HEK293 (cell line): ENCODE results near the gene SLC22A16.
A peak's percentile ranks its signal among the peaks of the same experiment; 100 is the strongest.

Source experiments
- FEZF1 ChIP-seq: fragments of 450-650 bp; formaldehyde crosslinking; IDR thresholded peaks from 2 replicates; pipeline ENCODE4 v1.5.1; 2016; ENCODE audit warnings: missing biosample characterization, missing genetic modification characterization
- HOXD13 ChIP-seq: sonication (generic); formaldehyde crosslinking; IDR thresholded peaks from 2 replicates; pipeline ENCODE4 v1.8.0; 2022; ENCODE audit warnings: missing genetic modification reagents, borderline replicate concordance
- IKZF3 ChIP-seq: fragments of 450-650 bp; IDR thresholded peaks from 2 replicates; pipeline ENCODE4 v1.5.0; 2018; ENCODE audit warnings: missing biosample characterization, mild to moderate bottlenecking, missing genetic modification characterization, moderate library complexity
- KLF8 ChIP-seq: fragments of 450-650 bp; formaldehyde crosslinking; IDR thresholded peaks from 2 replicates; pipeline ENCODE4 v1.5.1; 2016; ENCODE audit warnings: missing biosample characterization, missing genetic modification characterization
- OSR2 ChIP-seq: fragments of 450-650 bp; formaldehyde crosslinking; IDR thresholded peaks from 2 replicates; pipeline ENCODE4 v1.5.1; 2016; ENCODE audit warnings: missing biosample characterization, missing genetic modification characterization
- OVOL3 ChIP-seq: fragments of 450-650 bp; formaldehyde crosslinking; IDR thresholded peaks from 2 replicates; pipeline ENCODE4 v1.5.1; 2016; ENCODE audit warnings: missing biosample characterization, missing genetic modification characterization
- PATZ1 ChIP-seq: fragments of 450-650 bp; formaldehyde crosslinking; IDR thresholded peaks from 2 replicates; pipeline ENCODE4 v1.5.1; 2016; ENCODE audit warnings: missing biosample characterization, missing genetic modification characterization
- SCRT2 ChIP-seq: fragments of 450-650 bp; formaldehyde crosslinking; IDR thresholded peaks from 2 replicates; pipeline ENCODE4 v1.5.1; 2016; ENCODE audit warnings: missing biosample characterization, missing genetic modification characterization
- SETDB1 ChIP-seq: IDR thresholded peaks from one replicate; pipeline ENCODE4 v1.6.1; 2017; ENCODE audit warnings: mild to moderate bottlenecking, low read length, moderate library complexity, mixed read lengths; ENCODE audit not compliant: insufficient read length
- TRIM28 ChIP-seq: IDR thresholded peaks from 2 replicates; pipeline ENCODE4 v1.6.1; 2011; ENCODE audit warnings: low read length, control low read depth, borderline replicate concordance
- ZBTB17 ChIP-seq: fragments of 450-650 bp; formaldehyde crosslinking; IDR thresholded peaks from 2 replicates; pipeline ENCODE4 v1.5.1; 2016; ENCODE audit warnings: missing biosample characterization, missing genetic modification characterization
- ZNF112 ChIP-seq: fragments of 450-650 bp; formaldehyde crosslinking; IDR thresholded peaks from 2 replicates; pipeline ENCODE4 v1.5.0; 2017; ENCODE audit warnings: missing biosample characterization, missing genetic modification characterization
- ZNF16 ChIP-seq: fragments of 450-650 bp; formaldehyde crosslinking; IDR thresholded peaks from 2 replicates; pipeline ENCODE4 v1.5.1; 2016; ENCODE audit warnings: low read depth, missing biosample characterization, missing genetic modification characterization
- ZNF221 ChIP-seq: fragments of 450-650 bp; formaldehyde crosslinking; IDR thresholded peaks from 2 replicates; pipeline ENCODE4 v1.5.1; 2017; ENCODE audit warnings: missing biosample characterization, missing genetic modification characterization, borderline replicate concordance
- ZNF223 ChIP-seq: fragments of 450-650 bp; formaldehyde crosslinking; IDR thresholded peaks from 2 replicates; pipeline ENCODE4 v1.5.1; 2016; ENCODE audit warnings: missing biosample characterization, missing genetic modification characterization
- ZNF23 ChIP-seq: fragments of 450-650 bp; formaldehyde crosslinking; IDR thresholded peaks from 2 replicates; pipeline ENCODE4 v1.5.1; 2016; ENCODE audit warnings: missing biosample characterization, missing genetic modification characterization, borderline replicate concordance
- ZNF266 ChIP-seq: fragments of 450-650 bp; formaldehyde crosslinking; IDR thresholded peaks from 2 replicates; pipeline ENCODE4 v1.5.1; 2016; ENCODE audit warnings: missing biosample characterization, missing genetic modification characterization, low read depth
- ZNF311 ChIP-seq: fragments of 450-650 bp; formaldehyde crosslinking; IDR thresholded peaks from 2 replicates; pipeline ENCODE4 v1.5.1; 2017; ENCODE audit warnings: missing biosample characterization, missing genetic modification characterization, borderline replicate concordance
- ZNF366 ChIP-seq: fragments of 450-650 bp; formaldehyde crosslinking; conservative IDR thresholded peaks from 2 replicates; pipeline ENCODE4 v1.5.1; 2016; ENCODE audit warnings: missing biosample characterization, missing genetic modification characterization
- ZNF394 ChIP-seq: fragments of 450-650 bp; formaldehyde crosslinking; IDR thresholded peaks from 2 replicates; pipeline ENCODE4 v1.5.1; 2016; ENCODE audit warnings: missing biosample characterization, missing genetic modification characterization, mild to moderate bottlenecking, moderate library complexity, borderline replicate concordance
- ZNF501 ChIP-seq: fragments of 450-650 bp; formaldehyde crosslinking; IDR thresholded peaks from 2 replicates; pipeline ENCODE4 v1.5.1; 2016; ENCODE audit warnings: missing biosample characterization, missing genetic modification characterization
- ZNF510 ChIP-seq: fragments of 450-650 bp; formaldehyde crosslinking; IDR thresholded peaks from 2 replicates; pipeline ENCODE4 v1.5.1; 2018; ENCODE audit warnings: mild to moderate bottlenecking, missing genetic modification characterization, missing biosample characterization; ENCODE audit not compliant: insufficient replicate concordance
- ZNF561 ChIP-seq: fragments of 450-650 bp; IDR thresholded peaks from 2 replicates; pipeline ENCODE4 v1.5.1; 2018; ENCODE audit warnings: missing biosample characterization, missing genetic modification characterization, borderline replicate concordance
- ZNF624 ChIP-seq: fragments of 450-650 bp; formaldehyde crosslinking; IDR thresholded peaks from 2 replicates; pipeline ENCODE4 v1.5.1; 2017; ENCODE audit warnings: missing biosample characterization, missing genetic modification characterization
- ZNF639 ChIP-seq: fragments of 450-650 bp; formaldehyde crosslinking; IDR thresholded peaks from 2 replicates; pipeline ENCODE4 v1.5.1; 2016; ENCODE audit warnings: missing biosample characterization, missing genetic modification characterization
- ZNF677 ChIP-seq: fragments of 450-650 bp; IDR thresholded peaks from 2 replicates; pipeline ENCODE4 v1.5.0; 2018; ENCODE audit warnings: missing biosample characterization, mild to moderate bottlenecking, missing genetic modification characterization, moderate library complexity
- ZNF785 ChIP-seq: fragments of 450-650 bp; formaldehyde crosslinking; IDR thresholded peaks from 2 replicates; pipeline ENCODE4 v1.5.1; 2016; ENCODE audit warnings: missing biosample characterization, missing genetic modification characterization
- ZXDB ChIP-seq: fragments of 450-650 bp; formaldehyde crosslinking; IDR thresholded peaks from 2 replicates; pipeline ENCODE4 v1.5.1; 2016; ENCODE audit warnings: missing biosample characterization, missing genetic modification characterization
- TF ChIP-seq, protein P1 (sequence below): fragments of 450-650 bp; formaldehyde crosslinking; conservative IDR thresholded peaks from 2 replicates; pipeline ENCODE4 v1.5.1; 2016; ENCODE audit warnings: low read depth, missing biosample characterization, missing genetic modification characterization
- TF ChIP-seq, protein P2 (sequence below): fragments of 450-650 bp; formaldehyde crosslinking; IDR thresholded peaks from 2 replicates; pipeline ENCODE4 v1.5.1; 2016; ENCODE audit warnings: missing biosample characterization, missing genetic modification characterization

Gene SLC22A16

DNA sequence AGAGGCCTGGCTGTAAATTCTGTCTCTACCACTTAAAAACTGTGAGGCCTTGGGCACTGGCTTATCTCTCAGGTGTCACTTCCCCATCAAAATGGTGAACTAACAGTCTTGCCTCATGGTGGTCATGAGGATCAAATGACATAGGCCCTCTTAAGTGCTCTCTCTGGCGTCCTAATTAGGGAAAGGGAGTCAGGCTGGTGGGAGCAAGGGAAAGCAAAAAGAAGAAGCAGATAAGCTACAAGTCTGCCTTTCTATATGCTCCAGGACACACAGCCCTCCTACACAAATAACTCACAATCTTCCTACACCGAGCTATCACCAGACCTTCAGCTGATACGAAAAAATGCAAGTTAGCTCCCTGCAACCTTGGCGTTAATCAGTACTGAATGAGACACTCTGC lies 19.5 kb upstream of the SLC22A16 start (continued):
- TF ChIP-seq ZNF311 (tag by site-specific recombination): no peak
- TF ChIP-seq ZNF223 (tag by site-specific recombination): no peak
- no peak for TF ChIP-seq ZNF785 (tag by site-specific recombination)
- 0 out of 2 replicates have a peak, but pooled peaks have one; percentile 31 for TF ChIP-seq OVOL3 (tag by site-specific recombination)
- peak; percentile 20; the same call in 1 of the 2 replicates for TF ChIP-seq ZNF561
- TF ChIP-seq, protein P1, sequence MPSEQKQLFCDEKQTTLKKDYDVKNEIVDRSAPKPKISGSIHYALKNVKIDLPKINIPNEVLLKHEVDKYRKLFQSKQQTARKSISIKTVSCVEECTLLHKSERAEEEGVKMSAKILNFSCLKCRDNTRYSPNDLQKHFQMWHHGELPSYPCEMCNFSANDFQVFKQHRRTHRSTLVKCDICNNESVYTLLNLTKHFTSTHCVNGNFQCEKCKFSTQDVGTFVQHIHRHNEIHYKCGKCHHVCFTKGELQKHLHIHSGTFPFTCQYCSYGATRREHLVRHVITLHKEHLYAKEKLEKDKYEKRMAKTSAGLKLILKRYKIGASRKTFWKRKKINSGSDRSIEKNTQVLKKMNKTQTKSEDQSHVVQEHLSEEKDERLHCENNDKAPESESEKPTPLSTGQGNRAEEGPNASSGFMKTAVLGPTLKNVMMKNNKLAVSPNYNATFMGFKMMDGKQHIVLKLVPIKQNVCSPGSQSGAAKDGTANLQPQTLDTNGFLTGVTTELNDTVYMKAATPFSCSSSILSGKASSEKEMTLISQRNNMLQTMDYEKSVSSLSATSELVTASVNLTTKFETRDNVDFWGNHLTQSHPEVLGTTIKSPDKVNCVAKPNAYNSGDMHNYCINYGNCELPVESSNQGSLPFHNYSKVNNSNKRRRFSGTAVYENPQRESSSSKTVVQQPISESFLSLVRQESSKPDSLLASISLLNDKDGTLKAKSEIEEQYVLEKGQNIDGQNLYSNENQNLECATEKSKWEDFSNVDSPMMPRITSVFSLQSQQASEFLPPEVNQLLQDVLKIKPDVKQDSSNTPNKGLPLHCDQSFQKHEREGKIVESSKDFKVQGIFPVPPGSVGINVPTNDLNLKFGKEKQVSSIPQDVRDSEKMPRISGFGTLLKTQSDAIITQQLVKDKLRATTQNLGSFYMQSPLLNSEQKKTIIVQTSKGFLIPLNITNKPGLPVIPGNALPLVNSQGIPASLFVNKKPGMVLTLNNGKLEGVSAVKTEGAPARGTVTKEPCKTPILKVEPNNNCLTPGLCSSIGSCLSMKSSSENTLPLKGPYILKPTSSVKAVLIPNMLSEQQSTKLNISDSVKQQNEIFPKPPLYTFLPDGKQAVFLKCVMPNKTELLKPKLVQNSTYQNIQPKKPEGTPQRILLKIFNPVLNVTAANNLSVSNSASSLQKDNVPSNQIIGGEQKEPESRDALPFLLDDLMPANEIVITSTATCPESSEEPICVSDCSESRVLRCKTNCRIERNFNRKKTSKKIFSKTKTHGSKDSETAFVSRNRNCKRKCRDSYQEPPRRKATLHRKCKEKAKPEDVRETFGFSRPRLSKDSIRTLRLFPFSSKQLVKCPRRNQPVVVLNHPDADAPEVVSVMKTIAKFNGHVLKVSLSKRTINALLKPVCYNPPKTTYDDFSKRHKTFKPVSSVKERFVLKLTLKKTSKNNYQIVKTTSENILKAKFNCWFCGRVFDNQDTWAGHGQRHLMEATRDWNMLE (tag by site-specific recombination): peak; percentile 58; the same call in 1 of the 2 replicates
- no peak for TF ChIP-seq ZNF266 (tag by site-specific recombination)
- peak; percentile 46 for TF ChIP-seq ZBTB17 (tag by site-specific recombination)
- no peak for TF ChIP-seq HOXD13
- TF ChIP-seq FEZF1 (tag by site-specific recombination): peak; percentile 67
- no peak for TF ChIP-seq PATZ1 (tag by site-specific recombination)
- TF ChIP-seq ZXDB: 0 out of 2 replicates have a peak, but pooled peaks have one; percentile 41
- TF ChIP-seq TRIM28: peak; percentile 99
- peak; percentile 46; the same call in 1 of the 2 replicates for TF ChIP-seq IKZF3 (tag by site-specific recombination)
- TF ChIP-seq ZNF23: no peak
- no peak for TF ChIP-seq ZNF624 (tag by site-specific recombination)
- TF ChIP-seq ZNF394 (tag by site-specific recombination): 0 out of 2 replicates have a peak, but pooled peaks have one; percentile 9
- TF ChIP-seq OSR2: peak; percentile 18; the same call in 1 of the 2 replicates
- no peak for TF ChIP-seq ZNF112 (tag by site-specific recombination)
- TF ChIP-seq ZNF677 (tag by site-specific recombination): no peak
- no peak for TF ChIP-seq SCRT2 (tag by site-specific recombination)
- TF ChIP-seq, protein P2, sequence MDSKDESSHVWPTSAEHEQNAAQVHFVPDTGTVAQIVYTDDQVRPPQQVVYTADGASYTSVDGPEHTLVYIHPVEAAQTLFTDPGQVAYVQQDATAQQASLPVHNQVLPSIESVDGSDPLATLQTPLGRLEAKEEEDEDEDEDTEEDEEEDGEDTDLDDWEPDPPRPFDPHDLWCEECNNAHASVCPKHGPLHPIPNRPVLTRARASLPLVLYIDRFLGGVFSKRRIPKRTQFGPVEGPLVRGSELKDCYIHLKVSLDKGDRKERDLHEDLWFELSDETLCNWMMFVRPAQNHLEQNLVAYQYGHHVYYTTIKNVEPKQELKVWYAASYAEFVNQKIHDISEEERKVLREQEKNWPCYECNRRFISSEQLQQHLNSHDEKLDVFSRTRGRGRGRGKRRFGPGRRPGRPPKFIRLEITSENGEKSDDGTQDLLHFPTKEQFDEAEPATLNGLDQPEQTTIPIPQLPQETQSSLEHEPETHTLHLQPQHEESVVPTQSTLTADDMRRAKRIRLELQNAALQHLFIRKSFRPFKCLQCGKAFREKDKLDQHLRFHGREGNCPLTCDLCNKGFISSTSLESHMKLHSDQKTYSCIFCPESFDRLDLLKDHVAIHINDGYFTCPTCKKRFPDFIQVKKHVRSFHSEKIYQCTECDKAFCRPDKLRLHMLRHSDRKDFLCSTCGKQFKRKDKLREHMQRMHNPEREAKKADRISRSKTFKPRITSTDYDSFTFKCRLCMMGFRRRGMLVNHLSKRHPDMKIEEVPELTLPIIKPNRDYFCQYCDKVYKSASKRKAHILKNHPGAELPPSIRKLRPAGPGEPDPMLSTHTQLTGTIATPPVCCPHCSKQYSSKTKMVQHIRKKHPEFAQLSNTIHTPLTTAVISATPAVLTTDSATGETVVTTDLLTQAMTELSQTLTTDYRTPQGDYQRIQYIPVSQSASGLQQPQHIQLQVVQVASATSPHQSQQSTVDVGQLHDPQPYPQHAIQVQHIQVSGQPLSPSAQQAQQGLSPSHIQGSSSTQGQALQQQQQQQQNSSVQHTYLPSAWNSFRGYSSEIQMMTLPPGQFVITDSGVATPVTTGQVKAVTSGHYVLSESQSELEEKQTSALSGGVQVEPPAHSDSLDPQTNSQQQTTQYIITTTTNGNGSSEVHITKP (tag by site-specific recombination): no peak
- peak; percentile 61 for TF ChIP-seq SETDB1
- no peak for TF ChIP-seq ZNF639 (tag by site-specific recombination)
- TF ChIP-seq KLF8 (tag by site-specific recombination): no peak
- peak; percentile 29; the same call in 1 of the 2 replicates for TF ChIP-seq ZNF501 (tag by site-specific recombination)
- TF ChIP-seq ZNF510 (tag by site-specific recombination): no peak
- no peak for TF ChIP-seq ZNF16
- TF ChIP-seq ZNF221 (tag by site-specific recombination): no peak
- TF ChIP-seq ZNF366 (tag by site-specific recombination): 0 out of 2 replicates have a peak, but pooled peaks have one; percentile 20
